Stomach (tissue), 4 donors: ENCODE measurements around the gene CD3E.

ENCODE experiments used
- CTCF ChIP-seq, 7 experiments: fragments of 450-650 bp in 4 of 7; fragments of 200-600 bp in 3 of 7; sonication (generic) in 3 of 7; IDR thresholded peaks; one replicate each; pipeline ENCODE4 v1.5.1; 2016 to 2019; ENCODE audit warnings: antibody characterized with exemption in 7 of 7, control low read depth in 2 of 7, mild to moderate bottlenecking in 1 of 7
- EP300 ChIP-seq: sonication (generic); formaldehyde crosslinking; IDR thresholded peaks from one replicate; pipeline ENCODE4 v1.6.1; 2017; ENCODE audit warnings: antibody characterized with exemption
- POLR2A ChIP-seq, 4 donors: fragments of 450-650 bp; IDR thresholded peaks; one replicate each; pipeline ENCODE4 v1.6.1; 2016; ENCODE audit warnings: antibody characterized with exemption in 4 of 4, control low read depth in 2 of 4, mild to moderate bottlenecking in 1 of 4, moderate library complexity in 1 of 4
- POLR2AphosphoS5 ChIP-seq, 3 donors: sonication (generic); formaldehyde crosslinking; IDR thresholded peaks; one replicate each; pipeline ENCODE4 v1.6.1; 2016; ENCODE audit warnings: antibody characterized with exemption in 3 of 3

- no peak for TF ChIP-seq CTCF (IDR thresholded peaks at IDR 0.05)
- no peak for TF ChIP-seq POLR2AphosphoS5 (IDR thresholded peaks at IDR 0.05)
- no peak for TF ChIP-seq EP300
- TF ChIP-seq POLR2A (IDR thresholded peaks at IDR 0.05), result no peak
These were observed 12.9 kb upstream of the CD3E start for GRCh38 chr11:118291477-118292135.
